ENCODE data around the gene INKA2.

The INKA2 gene

DNA sequence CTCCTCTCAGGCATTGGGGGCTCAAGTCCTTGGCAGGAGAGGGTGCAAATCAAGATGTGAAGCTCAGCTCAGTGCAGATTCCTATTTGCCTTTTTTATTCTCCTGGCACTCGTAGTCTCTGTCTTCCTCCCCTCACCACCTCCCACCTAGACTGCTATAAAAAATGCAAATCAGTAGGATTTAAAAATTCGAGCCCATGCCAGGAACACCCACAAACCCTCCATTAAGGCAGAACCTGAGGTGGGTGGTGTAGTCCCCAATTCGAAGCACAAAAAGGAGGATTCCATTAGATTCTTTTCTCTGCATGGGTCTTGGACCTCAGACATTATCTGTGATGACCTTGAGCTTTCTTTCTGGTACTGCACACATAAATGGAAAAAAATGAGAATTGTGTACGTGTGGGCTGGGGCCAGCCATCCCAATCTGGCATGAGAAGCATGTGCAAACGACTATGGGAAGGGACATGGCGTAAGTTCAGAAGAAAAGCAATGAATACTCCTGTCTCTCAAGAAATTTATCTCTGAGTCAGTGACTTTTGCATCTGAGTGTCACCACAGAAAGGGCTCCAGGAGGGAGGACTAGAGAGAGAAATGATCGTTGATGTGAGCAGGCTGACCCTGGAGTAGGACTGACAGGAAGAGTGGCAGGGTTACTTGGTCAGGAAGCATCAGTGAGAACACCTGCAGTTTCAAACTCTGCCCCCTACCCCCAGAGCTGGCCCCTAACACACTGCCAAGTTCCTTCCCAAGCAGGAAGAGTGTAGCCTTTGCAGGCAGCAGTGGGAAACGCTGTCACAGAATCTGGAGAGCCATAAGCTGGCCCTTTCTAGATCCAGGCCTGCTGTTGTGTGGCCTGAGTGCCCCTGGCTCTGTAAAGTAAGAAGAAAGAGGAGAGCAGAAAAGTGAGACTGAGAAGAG lies 1.7 kb downstream of the INKA2 start:
- Histone ChIP-seq H3K4me3 (ENCODE audit: low read length) (peak overlapping the region; percentile 72), H3K36me3 (ENCODE audit: insufficient read depth, low read length) (no peaks in the 10 kb centered on the region), H3K9ac (ENCODE audit: low read depth, low read length) (no peak overlapping the region), H3K27me3 (ENCODE audit: control insufficient read depth, insufficient read depth, low read length) (peaks cover 3% of the 10 kb centered on the region), H3K9me3 (replicated peaks; ENCODE audit: low read length) (no peaks in the 10 kb centered on the region), H3K4me1 (ENCODE audit: control insufficient read depth, insufficient read depth, low read length) (peaks cover 59% of the 10 kb centered on the region), H3K4me2 (ENCODE audit: low read length) (peak overlapping the region; percentile 92)

DNA sequence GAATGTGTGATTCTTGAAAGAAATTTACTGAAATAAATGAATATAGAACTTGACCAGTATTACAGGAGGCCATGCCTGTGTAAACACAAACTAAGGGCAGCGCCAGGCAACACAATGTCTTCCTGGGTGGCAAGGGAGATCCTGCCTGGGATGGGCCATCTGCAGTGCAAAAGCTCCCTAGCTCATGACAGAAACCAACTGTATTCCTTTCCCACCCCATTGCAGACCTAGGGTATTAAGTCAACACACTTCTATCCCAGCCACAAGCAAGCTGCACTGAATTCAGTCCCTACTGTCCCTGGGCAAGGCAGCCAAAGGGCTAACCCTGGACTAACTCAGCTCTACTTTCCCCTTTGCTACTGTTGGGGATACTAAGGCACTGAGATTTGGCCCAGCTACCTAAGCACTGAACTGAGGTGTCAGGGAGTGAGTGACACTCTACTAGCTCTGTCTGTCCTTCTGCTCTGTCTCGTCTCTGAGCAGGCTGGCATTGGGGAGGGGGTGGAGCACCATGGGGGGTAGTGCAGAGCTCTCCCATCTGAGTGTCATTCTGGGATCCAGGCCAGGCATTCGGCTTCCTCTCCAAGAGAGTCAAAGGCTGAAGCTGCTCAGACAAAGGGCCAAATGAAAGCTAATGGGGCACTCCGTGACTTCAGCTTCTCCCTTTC lies 2.5 kb downstream of the INKA2 start:
- peaks cover 3% of the 10 kb centered on the region for H3K27me3 ChIP-seq (ENCODE audit: control insufficient read depth, insufficient read depth, low read length)
- H3K9ac ChIP-seq (ENCODE audit: low read depth, low read length) = no peak overlapping the region
- H3K4me2 ChIP-seq (ENCODE audit: low read length) = peak overlapping the region; percentile 92
- no peaks in the 10 kb centered on the region for H3K36me3 ChIP-seq (ENCODE audit: insufficient read depth, low read length)
- no peaks in the 10 kb centered on the region for H3K9me3 ChIP-seq (replicated peaks; ENCODE audit: low read length)
- H3K4me1 ChIP-seq (ENCODE audit: control insufficient read depth, insufficient read depth, low read length) = peaks cover 59% of the 10 kb centered on the region
- H3K4me3 ChIP-seq (ENCODE audit: low read length) = peak overlapping the region; percentile 3

DNA sequence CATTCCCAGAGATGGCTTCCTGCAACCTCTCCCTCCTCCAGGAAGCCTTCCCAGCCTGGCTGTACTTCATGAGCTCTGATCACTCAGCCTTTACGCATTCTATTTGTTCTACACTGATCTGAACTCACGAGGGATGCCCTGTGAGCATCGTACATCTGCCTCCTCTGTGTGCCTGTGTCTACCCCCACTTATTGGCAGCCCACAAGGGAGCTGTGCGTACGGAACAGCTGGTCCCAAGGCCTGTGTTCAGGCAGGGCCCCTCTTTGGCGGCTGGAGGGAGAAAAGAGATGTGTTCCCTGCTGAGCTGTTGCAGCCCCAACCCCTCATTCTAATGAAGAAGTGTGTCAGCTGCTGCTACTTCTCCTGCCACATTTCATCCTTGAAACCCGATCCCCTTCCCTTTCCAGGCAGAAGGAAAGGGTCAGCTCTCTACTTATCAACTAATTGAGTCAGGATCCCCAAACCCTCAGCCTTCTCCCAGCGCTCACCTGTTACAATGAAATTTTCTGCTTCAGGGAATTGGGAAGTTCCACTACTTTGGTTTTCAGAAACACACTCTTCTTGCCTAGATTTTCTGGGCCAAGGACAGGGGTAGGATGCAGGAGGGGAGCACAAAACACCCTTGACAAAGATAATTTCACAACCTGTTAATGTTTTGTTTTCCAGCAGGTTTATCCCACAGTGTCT lies 3.2 kb downstream of the INKA2 start:
- no peaks in the 10 kb centered on the region for H3K36me3 ChIP-seq (ENCODE audit: insufficient read depth, low read length)
- no peak overlapping the region for H3K4me2 ChIP-seq (ENCODE audit: low read length)
- no peak overlapping the region for H3K9ac ChIP-seq (ENCODE audit: low read depth, low read length)
- no peak overlapping the region for H3K4me3 ChIP-seq (ENCODE audit: low read length)
- H3K4me1 ChIP-seq (ENCODE audit: control insufficient read depth, insufficient read depth, low read length) = peaks cover 59% of the 10 kb centered on the region
- H3K27me3 ChIP-seq (ENCODE audit: control insufficient read depth, insufficient read depth, low read length) = peaks cover under 1% of the 10 kb centered on the region
- no peaks in the 10 kb centered on the region for H3K9me3 ChIP-seq (replicated peaks; ENCODE audit: low read length)

DNA sequence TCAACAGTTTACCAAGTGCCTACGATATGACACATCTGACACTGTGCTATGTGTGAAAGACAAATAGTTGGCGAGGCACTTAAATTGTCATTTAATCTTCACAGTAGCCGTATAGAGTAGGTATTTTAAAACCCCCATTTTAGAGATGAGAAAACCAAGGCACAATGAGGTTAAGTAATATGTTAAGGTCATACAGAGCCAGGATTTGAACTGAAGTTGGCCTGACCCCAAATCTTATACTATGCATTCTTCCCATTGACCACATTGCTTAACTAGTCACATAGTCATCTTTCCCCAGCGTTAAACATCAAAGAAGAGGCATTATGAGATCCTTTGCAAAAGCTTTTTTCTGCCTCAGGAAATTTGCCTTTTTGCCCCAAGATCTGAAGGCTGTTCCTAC lies 3.9 kb downstream of the INKA2 start:
- Histone ChIP-seq H3K4me2 (ENCODE audit: low read length) (no peak overlapping the region), H3K27me3 (ENCODE audit: control insufficient read depth, insufficient read depth, low read length) (no peaks in the 10 kb centered on the region), H3K36me3 (ENCODE audit: insufficient read depth, low read length) (no peaks in the 10 kb centered on the region), H3K9me3 (replicated peaks; ENCODE audit: low read length) (no peaks in the 10 kb centered on the region), H3K4me1 (ENCODE audit: control insufficient read depth, insufficient read depth, low read length) (peaks cover 56% of the 10 kb centered on the region), H3K4me3 (ENCODE audit: low read length) (no peak overlapping the region), H3K9ac (ENCODE audit: low read depth, low read length) (no peak overlapping the region)

DNA sequence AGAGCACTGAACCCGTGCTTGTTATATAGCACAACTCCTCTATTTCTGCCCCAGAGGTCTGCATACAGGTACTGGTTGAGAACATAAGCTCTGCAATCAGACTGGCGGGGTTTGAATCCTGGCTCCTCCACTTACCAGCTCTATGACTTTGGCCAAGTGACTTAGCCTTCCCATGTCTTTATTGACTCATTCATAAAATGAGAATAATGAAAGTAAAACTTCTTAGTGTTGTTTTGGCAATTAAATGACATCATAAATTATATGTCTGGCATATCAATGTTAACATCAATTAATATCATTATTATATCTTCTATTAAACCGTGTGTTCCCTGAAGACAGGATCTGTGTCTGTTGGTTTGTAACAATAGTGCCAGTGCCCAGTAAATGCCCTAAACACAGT lies 4.3 kb downstream of the INKA2 start:
- H3K9me3 ChIP-seq (replicated peaks; ENCODE audit: low read length) = no peaks in the 10 kb centered on the region
- H3K9ac ChIP-seq (ENCODE audit: low read depth, low read length) = no peak overlapping the region
- peaks cover 52% of the 10 kb centered on the region for H3K4me1 ChIP-seq (ENCODE audit: control insufficient read depth, insufficient read depth, low read length)
- H3K36me3 ChIP-seq (ENCODE audit: insufficient read depth, low read length) = no peaks in the 10 kb centered on the region
- no peaks in the 10 kb centered on the region for H3K27me3 ChIP-seq (ENCODE audit: control insufficient read depth, insufficient read depth, low read length)
- no peak overlapping the region for H3K4me3 ChIP-seq (ENCODE audit: low read length)
- no peak overlapping the region for H3K4me2 ChIP-seq (ENCODE audit: low read length)

DNA sequence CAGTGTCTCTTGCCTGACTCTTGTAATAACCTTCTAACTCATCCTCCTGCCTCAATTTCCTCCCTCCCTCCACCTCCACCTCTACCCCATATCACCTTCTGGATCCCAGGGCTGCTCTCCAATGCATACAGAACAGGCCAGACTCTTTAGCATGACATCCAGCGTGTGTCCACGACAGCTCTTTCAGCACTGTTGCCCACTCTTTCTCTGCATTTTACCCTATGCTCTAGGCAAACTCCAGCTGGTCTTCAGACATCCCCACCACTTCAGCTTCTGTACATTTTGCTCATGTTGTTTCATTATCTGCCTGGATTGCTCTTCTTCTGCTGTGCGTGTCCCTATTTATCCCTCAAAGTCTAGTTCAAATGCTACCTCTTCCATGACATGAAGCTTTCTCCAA lies 4.8 kb downstream of the INKA2 start:
- Histone ChIP-seq H3K27me3 (ENCODE audit: control insufficient read depth, insufficient read depth, low read length) (no peaks in the 10 kb centered on the region), H3K4me1 (ENCODE audit: control insufficient read depth, insufficient read depth, low read length) (peaks cover 48% of the 10 kb centered on the region), H3K9me3 (replicated peaks; ENCODE audit: low read length) (no peaks in the 10 kb centered on the region), H3K4me3 (ENCODE audit: low read length) (no peak overlapping the region), H3K36me3 (ENCODE audit: insufficient read depth, low read length) (no peaks in the 10 kb centered on the region), H3K4me2 (ENCODE audit: low read length) (peak overlapping the region; percentile 64), H3K9ac (ENCODE audit: low read depth, low read length) (no peak overlapping the region)

DNA sequence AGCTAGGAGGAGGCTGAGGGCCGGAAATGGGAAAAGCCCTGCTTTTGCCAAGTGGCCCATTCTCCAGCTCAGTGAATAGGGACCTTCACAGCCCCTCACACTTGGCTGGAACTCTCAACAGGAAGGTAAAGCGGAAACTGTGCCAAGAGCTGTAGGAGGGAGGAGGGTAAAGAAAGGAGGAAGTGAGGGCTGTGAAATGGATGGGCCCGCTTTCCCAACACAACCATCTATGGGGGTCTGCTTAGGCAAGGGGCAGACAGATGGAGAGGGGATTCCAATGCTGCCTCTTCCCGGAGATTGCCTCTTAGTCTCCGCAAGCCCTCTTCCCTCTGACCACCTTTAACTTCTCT lies 5.2 kb downstream of the INKA2 start:
- H3K36me3 ChIP-seq (ENCODE audit: insufficient read depth, low read length) = no peaks in the 10 kb centered on the region
- H3K9me3 ChIP-seq (replicated peaks; ENCODE audit: low read length) = no peaks in the 10 kb centered on the region
- peak overlapping the region; percentile 42 for H3K9ac ChIP-seq (ENCODE audit: low read depth, low read length)
- H3K4me2 ChIP-seq (ENCODE audit: low read length) = peak overlapping the region; percentile 64
- H3K27me3 ChIP-seq (ENCODE audit: control insufficient read depth, insufficient read depth, low read length) = no peaks in the 10 kb centered on the region
- H3K4me1 ChIP-seq (ENCODE audit: control insufficient read depth, insufficient read depth, low read length) = peaks cover 47% of the 10 kb centered on the region
- peak overlapping the region; percentile 37 for H3K4me3 ChIP-seq (ENCODE audit: low read length)

DNA sequence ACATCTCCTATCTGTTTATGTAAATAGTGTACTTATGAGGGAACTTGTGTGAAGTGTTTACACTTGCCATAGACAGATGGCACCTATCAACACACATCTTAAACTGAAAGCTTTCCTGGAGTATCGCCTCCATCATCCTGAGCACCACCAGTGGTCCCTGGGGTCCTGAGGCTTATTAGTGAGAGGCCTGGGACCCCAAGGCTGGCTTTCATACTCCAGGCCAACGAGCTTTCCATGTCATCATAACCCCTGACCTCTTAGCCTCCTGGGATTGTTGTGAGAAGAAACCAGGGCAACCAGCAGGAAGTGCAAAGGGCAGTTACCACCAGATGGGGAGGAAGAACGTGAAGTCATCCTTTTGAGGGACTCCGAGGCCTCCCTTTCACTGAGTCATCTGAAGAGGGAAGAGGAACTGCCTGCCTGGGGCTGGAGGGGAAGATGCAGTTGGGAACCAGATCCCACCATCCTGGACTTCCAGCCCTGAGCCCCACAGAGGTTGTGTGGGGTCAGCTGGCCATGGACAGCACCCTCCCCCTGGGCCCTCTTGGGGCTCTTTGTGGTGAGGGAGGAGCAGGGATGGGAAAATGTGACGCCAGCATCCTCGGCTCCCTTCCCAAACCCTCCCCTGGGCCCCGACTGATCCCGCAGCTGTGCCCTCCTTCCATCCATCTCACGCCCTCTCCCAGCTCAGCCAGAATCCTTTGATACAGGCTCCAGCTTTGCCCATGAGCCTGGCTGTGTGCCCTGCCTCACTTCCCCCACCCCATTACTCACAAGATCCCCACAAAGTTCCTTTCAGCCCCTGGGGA lies 5.8 kb downstream of the INKA2 start:
- peak overlapping the region; percentile 64 for H3K4me2 ChIP-seq (ENCODE audit: low read length)
- peaks cover 41% of the 10 kb centered on the region for H3K4me1 ChIP-seq (ENCODE audit: control insufficient read depth, insufficient read depth, low read length)
- peak overlapping the region; percentile 37 for H3K4me3 ChIP-seq (ENCODE audit: low read length)
- H3K36me3 ChIP-seq (ENCODE audit: insufficient read depth, low read length) = no peaks in the 10 kb centered on the region
- H3K27me3 ChIP-seq (ENCODE audit: control insufficient read depth, insufficient read depth, low read length) = no peaks in the 10 kb centered on the region
- no peaks in the 10 kb centered on the region for H3K9me3 ChIP-seq (replicated peaks; ENCODE audit: low read length)
- peak overlapping the region; percentile 42 for H3K9ac ChIP-seq (ENCODE audit: low read depth, low read length)

DNA sequence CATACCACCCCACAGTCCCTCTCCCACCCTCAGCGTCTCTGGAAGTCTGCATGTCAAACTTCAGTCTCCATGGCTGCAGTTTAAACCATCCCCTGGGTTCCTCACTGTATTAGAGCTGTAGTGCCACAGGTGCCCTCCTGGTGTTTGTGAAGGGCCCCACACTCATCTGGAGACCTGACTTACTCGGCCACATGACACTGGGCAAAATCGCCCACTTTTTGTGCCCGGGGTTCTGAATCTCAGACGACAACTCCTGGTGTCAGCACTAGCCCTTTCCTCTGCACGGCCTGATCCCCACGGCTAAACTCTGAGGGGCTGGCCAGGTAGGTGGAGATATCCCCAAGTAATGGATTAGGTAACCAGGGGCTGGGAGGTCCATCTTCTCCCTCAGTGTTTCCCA lies 6.5 kb downstream of the INKA2 start:
- Histone ChIP-seq H3K9ac (ENCODE audit: low read depth, low read length) (no peak overlapping the region), H3K9me3 (replicated peaks; ENCODE audit: low read length) (no peaks in the 10 kb centered on the region), H3K27me3 (ENCODE audit: control insufficient read depth, insufficient read depth, low read length) (no peaks in the 10 kb centered on the region), H3K36me3 (ENCODE audit: insufficient read depth, low read length) (no peaks in the 10 kb centered on the region), H3K4me3 (ENCODE audit: low read length) (no peak overlapping the region), H3K4me2 (ENCODE audit: low read length) (no peak overlapping the region), H3K4me1 (ENCODE audit: control insufficient read depth, insufficient read depth, low read length) (peaks cover 35% of the 10 kb centered on the region)

DNA sequence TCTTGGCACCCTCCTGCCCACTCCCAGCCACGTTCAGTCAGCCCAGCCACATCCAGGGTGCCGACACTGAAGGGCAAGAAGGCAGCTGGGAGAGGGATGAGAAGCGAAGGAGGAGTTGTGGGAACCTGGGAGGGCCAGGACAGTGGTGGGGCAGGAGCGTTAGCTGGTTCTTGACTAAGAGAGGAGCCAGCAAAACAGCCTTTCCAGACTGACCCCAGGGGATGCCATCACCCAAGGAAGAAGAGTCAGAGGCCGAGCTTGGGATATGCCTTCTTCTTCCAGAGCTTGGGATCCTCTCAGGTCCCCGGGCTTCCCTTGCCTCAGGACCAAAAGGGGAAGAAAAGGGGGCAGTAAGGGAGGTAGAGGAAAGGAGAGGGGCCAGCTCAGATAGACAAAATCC lies 7.2 kb downstream of the INKA2 start:
- no peaks in the 10 kb centered on the region for H3K27me3 ChIP-seq (ENCODE audit: control insufficient read depth, insufficient read depth, low read length)
- no peak overlapping the region for H3K4me3 ChIP-seq (ENCODE audit: low read length)
- H3K9ac ChIP-seq (ENCODE audit: low read depth, low read length) = no peak overlapping the region
- no peaks in the 10 kb centered on the region for H3K36me3 ChIP-seq (ENCODE audit: insufficient read depth, low read length)
- no peaks in the 10 kb centered on the region for H3K9me3 ChIP-seq (replicated peaks; ENCODE audit: low read length)
- H3K4me2 ChIP-seq (ENCODE audit: low read length) = no peak overlapping the region
- H3K4me1 ChIP-seq (ENCODE audit: control insufficient read depth, insufficient read depth, low read length) = peaks cover 28% of the 10 kb centered on the region

DNA sequence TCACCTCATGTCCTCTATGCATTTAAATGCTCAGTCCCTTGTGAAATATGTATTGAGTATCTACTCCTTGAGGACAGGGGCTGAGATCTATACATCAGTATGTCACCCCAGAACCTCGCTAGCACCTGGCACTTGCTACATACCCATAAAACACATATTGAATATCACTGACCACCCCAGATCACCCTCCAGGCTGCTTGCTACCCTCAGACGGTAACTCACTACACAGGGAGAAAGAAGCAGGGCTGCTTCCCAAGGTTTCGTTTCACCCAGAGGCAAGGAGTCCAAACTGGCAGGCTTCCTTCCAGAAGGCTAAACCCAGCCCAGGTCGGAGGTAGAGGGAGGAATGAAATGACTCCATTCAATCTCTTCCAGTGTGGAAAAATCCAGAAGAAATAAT lies 8.5 kb downstream of the INKA2 start:
- H3K4me3 ChIP-seq (ENCODE audit: low read length) = no peak overlapping the region
- H3K36me3 ChIP-seq (ENCODE audit: insufficient read depth, low read length) = no peaks in the 10 kb centered on the region
- no peaks in the 10 kb centered on the region for H3K9me3 ChIP-seq (replicated peaks; ENCODE audit: low read length)
- H3K27me3 ChIP-seq (ENCODE audit: control insufficient read depth, insufficient read depth, low read length) = no peaks in the 10 kb centered on the region
- peaks cover 21% of the 10 kb centered on the region for H3K4me1 ChIP-seq (ENCODE audit: control insufficient read depth, insufficient read depth, low read length)
- H3K9ac ChIP-seq (ENCODE audit: low read depth, low read length) = no peak overlapping the region
- no peak overlapping the region for H3K4me2 ChIP-seq (ENCODE audit: low read length)

Measured in skeletal muscle satellite cell (primary cell).